Suprapubic skin (tissue), 4 donors: Measurements from ENCODE around the gene ERN1.

Experiments
- EP300 ChIP-seq: sonication (generic); formaldehyde crosslinking; IDR thresholded peaks from one replicate; pipeline ENCODE4 v1.6.1; 2017; ENCODE audit warnings: antibody characterized with exemption
- POLR2A ChIP-seq, 2 donors: fragments of 450-650 bp; IDR thresholded peaks; one replicate each; pipeline ENCODE4 v1.6.1; 2017; ENCODE audit warnings: antibody characterized with exemption in 2 of 2, mild to moderate bottlenecking in 2 of 2, moderate library complexity in 2 of 2
- POLR2AphosphoS5 ChIP-seq, 3 donors: sonication (generic); formaldehyde crosslinking; IDR thresholded peaks; one replicate each; pipeline ENCODE4 v1.6.1; 2017; ENCODE audit warnings: antibody characterized with exemption in 3 of 3
- TF ChIP-seq, protein P1 (sequence below), 2 donors: fragments of 200-600 bp in 1 of 2; fragments of 450-650 bp in 1 of 2; sonication (generic) in 1 of 2; IDR thresholded peaks; one replicate each; pipeline ENCODE4 v1.5.1; 2016 to 2019; ENCODE audit warnings: antibody characterized with exemption in 2 of 2, mild to moderate bottlenecking in 1 of 2, moderate library complexity in 1 of 2

- TF ChIP-seq, protein P1, sequence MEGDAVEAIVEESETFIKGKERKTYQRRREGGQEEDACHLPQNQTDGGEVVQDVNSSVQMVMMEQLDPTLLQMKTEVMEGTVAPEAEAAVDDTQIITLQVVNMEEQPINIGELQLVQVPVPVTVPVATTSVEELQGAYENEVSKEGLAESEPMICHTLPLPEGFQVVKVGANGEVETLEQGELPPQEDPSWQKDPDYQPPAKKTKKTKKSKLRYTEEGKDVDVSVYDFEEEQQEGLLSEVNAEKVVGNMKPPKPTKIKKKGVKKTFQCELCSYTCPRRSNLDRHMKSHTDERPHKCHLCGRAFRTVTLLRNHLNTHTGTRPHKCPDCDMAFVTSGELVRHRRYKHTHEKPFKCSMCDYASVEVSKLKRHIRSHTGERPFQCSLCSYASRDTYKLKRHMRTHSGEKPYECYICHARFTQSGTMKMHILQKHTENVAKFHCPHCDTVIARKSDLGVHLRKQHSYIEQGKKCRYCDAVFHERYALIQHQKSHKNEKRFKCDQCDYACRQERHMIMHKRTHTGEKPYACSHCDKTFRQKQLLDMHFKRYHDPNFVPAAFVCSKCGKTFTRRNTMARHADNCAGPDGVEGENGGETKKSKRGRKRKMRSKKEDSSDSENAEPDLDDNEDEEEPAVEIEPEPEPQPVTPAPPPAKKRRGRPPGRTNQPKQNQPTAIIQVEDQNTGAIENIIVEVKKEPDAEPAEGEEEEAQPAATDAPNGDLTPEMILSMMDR (IDR thresholded peaks at IDR 0.05), result no peak
- TF ChIP-seq POLR2A (IDR thresholded peaks at IDR 0.05) (no peak), EP300 (no peak), POLR2AphosphoS5 (IDR thresholded peaks at IDR 0.05) (no peak)
Observed at GRCh38 chr17:64009571-64010402, 120.2 kb downstream of the ERN1 start.
